Gastroesophageal sphincter (tissue), 3 donors: ENCODE data around the gene NPHS2.

Experiments
- CTCF ChIP-seq, 4 experiments: fragments of 200-600 bp in 2 of 4; fragments of 450-650 bp in 2 of 4; sonication (generic) in 1 of 4; IDR thresholded peaks; one replicate each; pipeline ENCODE4 v1.5.1; 2017 to 2019; ENCODE audit warnings: antibody characterized with exemption in 4 of 4, mild to moderate bottlenecking in 2 of 4, moderate library complexity in 2 of 4
- EP300 ChIP-seq: sonication (generic); formaldehyde crosslinking; IDR thresholded peaks from one replicate; pipeline ENCODE4 v1.6.1; 2017; ENCODE audit warnings: antibody characterized with exemption, mild to moderate bottlenecking
- POLR2A ChIP-seq, 2 donors: fragments of 450-650 bp; IDR thresholded peaks; one replicate each; pipeline ENCODE4 v1.6.1; 2017; ENCODE audit warnings: antibody characterized with exemption in 2 of 2, mild to moderate bottlenecking in 2 of 2, moderate library complexity in 1 of 2
- POLR2AphosphoS5 ChIP-seq: sonication (generic); formaldehyde crosslinking; IDR thresholded peaks from one replicate; pipeline ENCODE4 v1.6.1; 2017; ENCODE audit warnings: antibody characterized with exemption

GRCh38 chr1:179587336-179587735 lies 11.6 kb upstream of the NPHS2 start:
- no peak for TF ChIP-seq CTCF (IDR thresholded peaks at IDR 0.05)
- TF ChIP-seq POLR2A (IDR thresholded peaks at IDR 0.05), result no peak
- no peak for TF ChIP-seq EP300
- no peak for TF ChIP-seq POLR2AphosphoS5
